Psoas muscle (tissue), 8 donors: ENCODE results near the gene AK9. TPM values are rescaled to one million over a fixed set of nuclear protein-coding genes. Genes with fewer than 3 reads are reported as not detected.
A peak's percentile ranks its signal among the peaks of the same experiment; 100 is the strongest.
"Not testable (repeated sequence)": the region's sequence is repeated elsewhere in the genome, so short reads cannot be mapped to it uniquely, and the experiment has no call there.

ENCODE experiments used
- ATAC-seq, 4 donors: fragments of 200-7000 bp; cut with Tn5 transposase; one replicate each; pipeline ENCODE4 v1.9.1; 2020; ENCODE audit warnings: moderate library complexity in 3 of 4, mild to moderate bottlenecking in 2 of 4
- DNase-seq, 2 donors: peaks; one replicate each; pipeline ENCODE4 v3.0.0-alpha.2; 2020
- H3K27ac ChIP-seq: fragments of 200-600 bp; one replicate; pipeline ENCODE4 v1.8.0; 2022
- H3K27me3 ChIP-seq, 3 donors: fragments of 200-600 bp in 1 of 3; one replicate each; pipeline versions ENCODE4 v1.6.1 to v1.8.0; 2013 to 2022; ENCODE audit warnings: low read length in 2 of 3, mild to moderate bottlenecking in 2 of 3, moderate library complexity in 1 of 3; ENCODE audit not compliant: insufficient read depth in 3 of 3
- H3K36me3 ChIP-seq, 2 donors: fragments of 200-600 bp in 1 of 2; one replicate each; pipeline versions ENCODE4 v1.6.1 to v1.8.0; 2013 to 2022; ENCODE audit warnings: low read depth in 1 of 2, mild to moderate bottlenecking in 1 of 2, moderate library complexity in 1 of 2; ENCODE audit not compliant: insufficient read depth in 1 of 2
- H3K4me1 ChIP-seq: fragments of 200-600 bp; one replicate; pipeline ENCODE4 v1.8.0; 2022
- H3K4me3 ChIP-seq: fragments of 200-600 bp; one replicate; pipeline ENCODE4 v1.8.0; 2022; ENCODE audit warnings: mild to moderate bottlenecking
- H3K9me3 ChIP-seq: fragments of 200-600 bp; one replicate; pipeline ENCODE4 v1.8.0; 2022
- WGBS, 3 donors: extraction: QIAGEN DNeasy Blood & Tissue Kit; methylation state at CpG; one replicate each; pipeline versions ENCODE4 v1.1.6 to v1.1.7; 2013; 5-methylcytosine and 5-hydroxymethylcytosine counted together
- intact Hi-C, 2 donors: fragments of 100-400 bp; cut with DNase I; formaldehyde crosslinking; loops; one replicate each; pipeline versions ENCODE4 v1.11.0 to v1.14.2; 2022
- polyA plus RNA-seq, 3 donors: library from polyadenylated mRNA; stranded (reverse); fragments of 200-250 nt; gene quantifications; one replicate each; pipeline ENCODE4 v1.2.3, GENCODE V29; 2013
- total RNA-seq, 4 donors: library from RNA; stranded (reverse); fragmentation: NEBNext Ultra II Directional in 2 of 4; extraction: Animal tissue kit (Norgen Biotek cat#: 25700) in 2 of 4; gene quantifications; one replicate each; pipeline versions ENCODE4 v1.2.1 to v1.2.4, GENCODE V29; 2021 to 2023
- TF ChIP-seq, protein P1 (sequence below): fragments of 200-600 bp; IDR thresholded peaks from one replicate; pipeline ENCODE4 v1.8.0; 2022; ENCODE audit warnings: antibody characterized with exemption
- donor health status: healthy with polysubstance abuse.
- donor health status: DM: no; HTN: no; CAD: no; lungs with moderate emphysema.
- donor health status: Bipolar disorder and iron deficiency.
- donor health status: healthy.
- donor health status: DM: yes; HTN: yes; CAD: no.
- donor health status: DM: no; HTN: no; CAD: no.
- donor health status: DM: no; HTN: no; CAD: no.
- donor health status: DM: yes; HTN: yes; CAD: no.

Gene AK9
- total and polyA plus RNA-seq, 7 donors: 2.0 to 7.4 (median 5.3) TPM

DNA sequence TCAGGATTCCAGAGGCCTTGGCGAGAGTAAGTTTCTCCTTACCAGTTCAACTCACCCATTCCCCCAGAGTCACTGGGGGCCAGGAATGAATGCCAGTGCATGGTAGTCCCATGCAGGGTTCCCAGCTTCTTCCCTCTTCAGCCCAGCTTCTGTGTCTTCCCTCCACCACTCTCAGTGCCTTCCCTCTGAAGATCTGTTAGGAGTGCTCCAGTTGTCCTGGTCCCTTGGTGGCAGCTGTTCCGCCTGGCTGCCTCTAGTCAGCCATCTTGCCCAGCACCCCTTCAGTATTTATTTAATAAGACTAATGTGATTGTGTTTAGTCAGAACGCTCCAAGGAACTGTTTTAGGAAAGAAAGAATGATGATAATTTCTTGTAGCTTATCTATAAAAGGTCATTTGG lies 23.2 kb upstream of the AK9 start:
- ATAC-seq (no peak), DNase-seq (no peak)
- intact Hi-C loops: no loop called here
- Histone ChIP-seq H3K27me3 (no peaks in the 10 kb centered on the region), H3K4me3 (no peak overlapping the region), H3K9me3 (no peaks in the 10 kb centered on the region), H3K27ac (no peak overlapping the region), H3K36me3 (peaks cover 0 to 30% of the 10 kb centered on the region in 2 donors), H3K4me1 (no peaks in the 10 kb centered on the region)
- TF ChIP-seq, protein P1, sequence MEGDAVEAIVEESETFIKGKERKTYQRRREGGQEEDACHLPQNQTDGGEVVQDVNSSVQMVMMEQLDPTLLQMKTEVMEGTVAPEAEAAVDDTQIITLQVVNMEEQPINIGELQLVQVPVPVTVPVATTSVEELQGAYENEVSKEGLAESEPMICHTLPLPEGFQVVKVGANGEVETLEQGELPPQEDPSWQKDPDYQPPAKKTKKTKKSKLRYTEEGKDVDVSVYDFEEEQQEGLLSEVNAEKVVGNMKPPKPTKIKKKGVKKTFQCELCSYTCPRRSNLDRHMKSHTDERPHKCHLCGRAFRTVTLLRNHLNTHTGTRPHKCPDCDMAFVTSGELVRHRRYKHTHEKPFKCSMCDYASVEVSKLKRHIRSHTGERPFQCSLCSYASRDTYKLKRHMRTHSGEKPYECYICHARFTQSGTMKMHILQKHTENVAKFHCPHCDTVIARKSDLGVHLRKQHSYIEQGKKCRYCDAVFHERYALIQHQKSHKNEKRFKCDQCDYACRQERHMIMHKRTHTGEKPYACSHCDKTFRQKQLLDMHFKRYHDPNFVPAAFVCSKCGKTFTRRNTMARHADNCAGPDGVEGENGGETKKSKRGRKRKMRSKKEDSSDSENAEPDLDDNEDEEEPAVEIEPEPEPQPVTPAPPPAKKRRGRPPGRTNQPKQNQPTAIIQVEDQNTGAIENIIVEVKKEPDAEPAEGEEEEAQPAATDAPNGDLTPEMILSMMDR: no peak
- WGBS, 3 donors: 90 to 96% (median 91%) methylated on average over 3 of the region's 3 CpGs

DNA sequence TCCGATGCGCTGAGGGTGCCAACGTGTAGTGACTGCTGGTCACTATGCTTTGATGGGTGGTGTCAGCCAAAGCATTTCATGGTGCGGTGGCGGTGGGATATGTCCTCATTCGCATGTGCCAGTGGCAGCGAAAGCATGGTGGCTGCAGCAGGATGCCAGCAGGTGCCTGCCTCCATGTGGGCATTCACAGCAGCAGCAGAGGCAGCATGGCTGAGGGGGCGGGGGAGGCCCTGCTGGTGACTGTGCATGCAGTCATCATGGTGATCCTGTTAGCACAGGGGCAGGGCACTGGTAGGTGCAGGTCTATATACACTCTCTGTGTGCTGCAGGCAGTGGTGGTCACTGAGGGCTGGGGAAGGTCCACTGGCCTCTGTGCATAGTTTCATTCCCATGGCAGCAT lies 22.1 kb upstream of the AK9 start:
- 90 to 92% (median 91%) methylated on average over 8 of the region's 8 CpGs for WGBS, 3 donors
- ATAC-seq: no peak
- H3K36me3 ChIP-seq: peaks cover 0 to 25% of the 10 kb centered on the region in 2 donors
- no peaks in the 10 kb centered on the region for H3K4me1 ChIP-seq
- no peak overlapping the region for H3K27ac ChIP-seq
- intact Hi-C loops: no loop called here
- TF ChIP-seq, protein P1: no peak
- H3K4me3 ChIP-seq: no peak overlapping the region
- H3K9me3 ChIP-seq: no peaks in the 10 kb centered on the region
- peak in 1 of 2 donors; percentile 47 for DNase-seq
- H3K27me3 ChIP-seq: no peaks in the 10 kb centered on the region

DNA sequence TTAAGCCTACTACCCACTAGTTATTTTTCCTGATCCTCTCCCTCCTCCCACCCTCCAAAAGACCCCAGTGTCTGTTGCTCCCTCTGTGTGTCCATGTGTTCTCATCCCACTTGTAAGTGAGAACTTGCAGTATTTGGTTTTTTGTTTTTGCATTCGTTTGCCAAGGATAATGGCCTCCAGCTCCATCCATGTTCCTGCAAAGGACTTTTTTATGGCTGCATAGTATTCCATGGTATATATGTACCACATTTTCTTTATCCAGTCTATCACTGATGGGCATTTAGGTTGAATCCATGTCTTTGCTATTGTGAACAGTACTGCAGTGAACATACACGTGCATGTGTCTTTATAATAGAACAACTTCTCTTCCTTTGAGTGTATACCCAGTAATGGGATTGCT lies 17.1 kb upstream of the AK9 start:
- H3K36me3 ChIP-seq, DNase-seq, ATAC-seq, H3K27ac ChIP-seq, H3K27me3 ChIP-seq, H3K9me3 ChIP-seq, H3K4me3 ChIP-seq, H3K4me1 ChIP-seq: not testable (repeated sequence)
- intact Hi-C loops: loop anchor here (5.0 to 10.0 kb wide), 4 partner anchors 74 to 687 kb away; no protein-coding TSS in a partner anchor
- 94 to 98% (median 97%) methylated on average over 2 of the region's 2 CpGs for WGBS, 3 donors

DNA sequence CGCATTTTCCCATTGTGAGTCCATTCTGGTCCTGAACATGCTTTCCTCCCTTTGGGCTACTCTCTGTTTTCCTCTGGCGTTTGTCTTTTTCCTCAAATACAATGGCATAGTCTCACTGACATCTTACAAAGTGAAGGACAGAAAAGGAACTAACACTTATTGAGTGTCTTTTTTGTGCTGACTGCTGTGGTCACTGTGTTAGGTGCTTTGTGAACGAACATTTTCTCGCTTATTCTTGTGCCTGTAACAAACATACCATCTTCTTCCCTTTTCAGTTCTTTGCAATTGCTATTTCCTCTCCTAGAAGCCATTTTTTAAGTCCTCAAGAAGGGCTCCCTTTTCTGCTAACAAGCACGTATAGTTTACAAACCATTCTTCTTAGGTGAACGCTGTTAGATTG lies 15.5 kb upstream of the AK9 start:
- no peak overlapping the region for H3K27ac ChIP-seq
- TF ChIP-seq, protein P1: no peak
- WGBS, 3 donors: 69 to 78% (median 77%) methylated on average over 6 of the region's 6 CpGs

DNA sequence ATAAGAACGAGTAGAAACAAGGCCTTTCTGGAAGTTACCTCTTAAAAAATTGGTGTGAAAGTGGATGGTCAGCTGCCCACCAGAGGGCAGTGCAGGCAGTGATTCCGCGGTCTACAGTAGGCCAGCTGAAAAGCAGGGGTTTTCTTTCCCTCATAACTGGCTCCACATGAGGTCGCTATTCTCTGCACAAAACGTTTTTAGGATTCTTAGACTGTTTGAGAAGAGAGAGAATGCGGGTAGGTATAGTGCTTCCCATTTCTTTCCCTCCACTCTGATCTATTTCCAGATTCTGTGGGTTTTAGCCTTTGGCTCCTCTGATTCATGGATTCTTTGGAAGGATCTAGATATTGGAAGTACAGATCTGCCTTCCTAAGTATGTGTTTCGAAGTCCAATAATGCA lies 14.3 kb upstream of the AK9 start:
- DNase-seq (peak; percentile 67 to 83), ATAC-seq (peak; percentile 87 to 99 (median 94))
- H3K4me1 ChIP-seq: no peaks in the 10 kb centered on the region
- H3K4me3 ChIP-seq: no peak overlapping the region
- intact Hi-C loops: loop anchor here (1.0 to 10.0 kb wide), 6 partner anchors 76 to 690 kb away; no protein-coding TSS in a partner anchor
- no peaks in the 10 kb centered on the region for H3K36me3 ChIP-seq
- no peaks in the 10 kb centered on the region for H3K9me3 ChIP-seq
- TF ChIP-seq, protein P1: peak; percentile 96
- H3K27me3 ChIP-seq: no peaks in the 10 kb centered on the region
- 17 to 23% (median 18%) methylated on average over 7 of the region's 7 CpGs for WGBS, 3 donors
- no peak overlapping the region for H3K27ac ChIP-seq

More for the DNA sequence above, 15.5 kb upstream of the AK9 start:
- no peak overlapping the region for H3K4me3 ChIP-seq
- intact Hi-C loops: loop anchor here (5.0 to 10.0 kb wide), 4 partner anchors 76 to 688 kb away; no protein-coding TSS in a partner anchor
- H3K9me3 ChIP-seq: no peaks in the 10 kb centered on the region
- H3K27me3 ChIP-seq: no peaks in the 10 kb centered on the region
- DNase-seq: no peak
- no peak for ATAC-seq
- H3K36me3 ChIP-seq: no peaks in the 10 kb centered on the region
- H3K4me1 ChIP-seq: no peaks in the 10 kb centered on the region
